H9 (cell line): ENCODE results near the gene EIF6. TPM values are rescaled to one million over a fixed set of nuclear protein-coding genes. Genes with fewer than 3 reads are reported as not detected.

ENCODE experiments used
- DNase-seq: peaks from one replicate; pipeline ENCODE4 v3.0.0-alpha.2; 2017
- H2AFZ ChIP-seq: one replicate; pipeline ENCODE4 v1.6.1; 2013; ENCODE audit warnings: mild to moderate bottlenecking, low read length, control low read depth, moderate library complexity
- H2AK5ac ChIP-seq: 2 replicates; pipeline ENCODE4 v1.6.1; 2013; ENCODE audit warnings: low read length, control low read depth, mixed read lengths; ENCODE audit not compliant: insufficient read length
- H2BK120ac ChIP-seq: one replicate; pipeline ENCODE4 v1.6.1; 2013; ENCODE audit warnings: low read depth, mild to moderate bottlenecking, low read length, control low read depth, inconsistent platforms; ENCODE audit not compliant: poor library complexity, severe bottlenecking
- H2BK12ac ChIP-seq: 2 replicates; pipeline ENCODE4 v1.6.1; 2013; ENCODE audit warnings: low read length, control low read depth, mixed read lengths, low read depth; ENCODE audit not compliant: insufficient read length
- H2BK15ac ChIP-seq: 2 replicates; pipeline ENCODE4 v1.6.1; 2013; ENCODE audit warnings: low read depth, low read length, control low read depth
- H2BK20ac ChIP-seq: one replicate; pipeline ENCODE4 v1.6.1; 2013; ENCODE audit warnings: low read depth, mild to moderate bottlenecking, low read length, control low read depth, inconsistent platforms; ENCODE audit not compliant: poor library complexity, severe bottlenecking
- H2BK5ac ChIP-seq: 2 replicates; pipeline ENCODE4 v1.6.1; 2013; ENCODE audit warnings: low read length, control low read depth, mixed read lengths; ENCODE audit not compliant: insufficient read length
- H3K14ac ChIP-seq: 2 replicates; pipeline ENCODE4 v1.6.1; 2013; ENCODE audit warnings: low read length, control low read depth; ENCODE audit not compliant: insufficient read depth
- H3K18ac ChIP-seq: 2 replicates; pipeline ENCODE4 v1.6.1; 2013; ENCODE audit warnings: low read depth, mild to moderate bottlenecking, mixed read lengths, low read length, control low read depth; ENCODE audit not compliant: insufficient read length
- H3K23ac ChIP-seq: 2 replicates; pipeline ENCODE4 v1.6.1; 2013; ENCODE audit warnings: low read length, control low read depth, mixed read lengths, low read depth; ENCODE audit not compliant: insufficient read length
- H3K23me2 ChIP-seq: 2 replicates; pipeline ENCODE4 v1.6.1; 2013; ENCODE audit warnings: low read depth, mild to moderate bottlenecking, mixed read lengths, low read length, control low read depth; ENCODE audit not compliant: insufficient read length, poor library complexity, severe bottlenecking
- H3K27ac ChIP-seq: 2 replicates; pipeline ENCODE4 v1.5.1; 2013; ENCODE audit warnings: low read length, control low read depth, mixed read lengths, low read depth; ENCODE audit not compliant: insufficient read length
- H3K27me3 ChIP-seq: 2 replicates; pipeline ENCODE4 v1.6.1; 2013; ENCODE audit warnings: low read length, control low read depth, inconsistent platforms; ENCODE audit not compliant: insufficient read depth
- H3K4ac ChIP-seq: 2 replicates; pipeline ENCODE4 v1.6.1; 2013; ENCODE audit warnings: low read depth, mild to moderate bottlenecking, control low read depth, inconsistent platforms, low read length, moderate library complexity
- H3K4me1 ChIP-seq: 2 replicates; pipeline ENCODE4 v1.6.1; 2013; ENCODE audit warnings: low read length, control low read depth, inconsistent platforms; ENCODE audit not compliant: insufficient read depth
- H3K4me2 ChIP-seq: 2 replicates; pipeline ENCODE4 v1.6.1; 2013; ENCODE audit warnings: low read length, control low read depth, mixed read lengths; ENCODE audit not compliant: insufficient read length, insufficient read depth
- H3K56ac ChIP-seq: 2 replicates; pipeline ENCODE4 v1.6.1; 2013; ENCODE audit warnings: low read depth, mild to moderate bottlenecking, mixed read lengths, low read length, control low read depth; ENCODE audit not compliant: insufficient read length
- H3K79me1 ChIP-seq: 2 replicates; pipeline ENCODE4 v1.6.1; 2013; ENCODE audit warnings: low read depth, mild to moderate bottlenecking, moderate library complexity, low read length, control low read depth, inconsistent platforms; ENCODE audit not compliant: insufficient read depth, poor library complexity, severe bottlenecking
- H3K79me2 ChIP-seq: 2 replicates; pipeline ENCODE4 v1.6.1; 2013; ENCODE audit warnings: low read length, control low read depth, inconsistent platforms; ENCODE audit not compliant: insufficient read depth
- H3K9ac ChIP-seq: 2 replicates; pipeline ENCODE4 v1.6.1; 2013; ENCODE audit warnings: low read length, control low read depth, mixed read lengths; ENCODE audit not compliant: insufficient read length; ENCODE audit errors: extremely low read depth
- H3K9me3 ChIP-seq: one replicate; pipeline ENCODE4 v1.6.1; 2013; ENCODE audit warnings: low read depth, low read length, inconsistent platforms; ENCODE audit not compliant: control insufficient read depth
- H3T11ph ChIP-seq: one replicate; pipeline ENCODE4 v1.6.1; 2013; ENCODE audit warnings: mild to moderate bottlenecking, low read length, control low read depth, inconsistent platforms
- H4K20me1 ChIP-seq: one replicate; pipeline ENCODE4 v1.6.1; 2013; ENCODE audit not compliant: control insufficient read depth, insufficient read length, insufficient read depth
- H4K5ac ChIP-seq: 2 replicates; pipeline ENCODE4 v1.6.1; 2013; ENCODE audit warnings: low read depth, mild to moderate bottlenecking, mixed read lengths, low read length, control low read depth; ENCODE audit not compliant: insufficient read length
- H4K8ac ChIP-seq: replicated peaks from 2 replicates; pipeline ENCODE4 v1.6.1; 2013; ENCODE audit warnings: low read length, control low read depth, mixed read lengths, low read depth; ENCODE audit not compliant: insufficient read length
- H4K91ac ChIP-seq: 2 replicates; pipeline ENCODE4 v1.6.1; 2013; ENCODE audit warnings: low read depth, mild to moderate bottlenecking, moderate library complexity, mixed read lengths, low read length, control low read depth; ENCODE audit not compliant: insufficient read length
- H3K27ac Mint-ChIP-seq, 3 experiments: 2 replicates in 2 of 3; 3 replicates in 1 of 3; pipeline ENCODE4 v1.8.0; 2020 to 2021; ENCODE audit warnings: mixed read lengths in 3 of 3, mild to moderate bottlenecking in 1 of 3, moderate library complexity in 1 of 3
- H3K27me3 Mint-ChIP-seq: 2 replicates; pipeline ENCODE4 v1.8.0; 2021; ENCODE audit warnings: low read depth, mild to moderate bottlenecking, moderate library complexity, mixed read lengths
- H3K36me3 Mint-ChIP-seq, 3 experiments: 2 replicates in 2 of 3; 3 replicates in 1 of 3; pipeline ENCODE4 v1.8.0; 2020 to 2021; ENCODE audit warnings: low read depth in 3 of 3, mixed read lengths in 3 of 3; ENCODE audit not compliant: insufficient read depth in 1 of 3
- H3K4me1 Mint-ChIP-seq, 2 experiments: 2 replicates each; pipeline ENCODE4 v1.8.0; 2020; ENCODE audit warnings: mixed read lengths in 2 of 2
- H3K4me3 Mint-ChIP-seq, 2 experiments: 2 replicates in 1 of 2; 3 replicates in 1 of 2; pipeline ENCODE4 v1.8.0; 2020 to 2021; ENCODE audit warnings: mild to moderate bottlenecking in 2 of 2, mixed read lengths in 2 of 2, moderate library complexity in 1 of 2
- H3K9me3 Mint-ChIP-seq, 2 experiments: 2 replicates in 1 of 2; 3 replicates in 1 of 2; pipeline ENCODE4 v1.8.0; 2020; ENCODE audit warnings: mild to moderate bottlenecking in 2 of 2, mixed read lengths in 2 of 2, moderate library complexity in 1 of 2
- total RNA-seq: library from RNA; stranded (reverse); gene quantifications from 2 replicates; pipeline ENCODE4 v1.2.1, GENCODE V29; 2021
- TF ChIP-seq, protein P1 (sequence below): fragments of 200-600 bp; sonication (generic); conservative IDR thresholded peaks from 3 replicates; pipeline ENCODE4 v1.8.0; 2021; ENCODE audit warnings: antibody characterized with exemption, mild to moderate bottlenecking

The EIF6 gene
- total RNA-seq, 1 experiment from 2014 or later, result 150 TPM

DNA sequence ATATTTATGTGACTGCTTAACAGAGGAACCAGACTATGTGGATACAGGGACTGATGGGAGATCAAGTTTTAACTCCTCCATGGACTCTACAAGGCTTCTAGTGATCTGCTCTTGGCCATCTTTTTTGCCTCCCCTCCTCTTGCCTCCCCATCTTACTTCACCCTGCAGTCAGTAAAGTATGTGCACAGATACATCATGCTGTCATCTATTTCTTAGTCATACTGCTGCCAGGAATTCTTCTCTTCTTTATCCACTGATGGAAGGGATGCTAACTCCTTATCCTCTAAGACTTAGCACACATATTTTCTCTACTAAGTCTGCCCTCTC, 35.3 kb upstream of the EIF6 start:
- H3K56ac ChIP-seq, result no peak overlapping the region
- H4K91ac ChIP-seq, result no peak overlapping the region
- no peak overlapping the region for H3K27ac ChIP-seq
- H2BK5ac ChIP-seq, result no peak overlapping the region
- H3K4me1 ChIP-seq, result peaks cover 7% of the 10 kb centered on the region; the same call in 1 of the 2 replicates
- TF ChIP-seq, protein P1, sequence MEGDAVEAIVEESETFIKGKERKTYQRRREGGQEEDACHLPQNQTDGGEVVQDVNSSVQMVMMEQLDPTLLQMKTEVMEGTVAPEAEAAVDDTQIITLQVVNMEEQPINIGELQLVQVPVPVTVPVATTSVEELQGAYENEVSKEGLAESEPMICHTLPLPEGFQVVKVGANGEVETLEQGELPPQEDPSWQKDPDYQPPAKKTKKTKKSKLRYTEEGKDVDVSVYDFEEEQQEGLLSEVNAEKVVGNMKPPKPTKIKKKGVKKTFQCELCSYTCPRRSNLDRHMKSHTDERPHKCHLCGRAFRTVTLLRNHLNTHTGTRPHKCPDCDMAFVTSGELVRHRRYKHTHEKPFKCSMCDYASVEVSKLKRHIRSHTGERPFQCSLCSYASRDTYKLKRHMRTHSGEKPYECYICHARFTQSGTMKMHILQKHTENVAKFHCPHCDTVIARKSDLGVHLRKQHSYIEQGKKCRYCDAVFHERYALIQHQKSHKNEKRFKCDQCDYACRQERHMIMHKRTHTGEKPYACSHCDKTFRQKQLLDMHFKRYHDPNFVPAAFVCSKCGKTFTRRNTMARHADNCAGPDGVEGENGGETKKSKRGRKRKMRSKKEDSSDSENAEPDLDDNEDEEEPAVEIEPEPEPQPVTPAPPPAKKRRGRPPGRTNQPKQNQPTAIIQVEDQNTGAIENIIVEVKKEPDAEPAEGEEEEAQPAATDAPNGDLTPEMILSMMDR, result no peak
- no peaks in the 10 kb centered on the region for H3K36me3 Mint-ChIP-seq
- no peak overlapping the region for H3K4ac ChIP-seq
- no peaks in the 10 kb centered on the region for H3K9me3 ChIP-seq
- no peak overlapping the region for H2AK5ac ChIP-seq
- no peaks in the 10 kb centered on the region for H4K20me1 ChIP-seq
- no peak overlapping the region for H2AFZ ChIP-seq
- H3K27ac Mint-ChIP-seq, result peak overlapping the region in 1 of 3 experiments; percentile 56; a peak in 2 of 7 replicates
- H3K79me2 ChIP-seq, result no peaks in the 10 kb centered on the region
- H3K23me2 ChIP-seq, result no peaks in the 10 kb centered on the region
- no peak overlapping the region for H4K5ac ChIP-seq
- peaks cover 19 to 23% of the 10 kb centered on the region in 2 experiments for H3K4me1 Mint-ChIP-seq
- no peak overlapping the region for H2BK12ac ChIP-seq
- H3T11ph ChIP-seq, result no peak overlapping the region
- H3K9me3 Mint-ChIP-seq, result no peaks in the 10 kb centered on the region
- no peak overlapping the region for H3K4me3 Mint-ChIP-seq
- H3K27me3 ChIP-seq, result no peaks in the 10 kb centered on the region
- no peaks in the 10 kb centered on the region for H3K27me3 Mint-ChIP-seq
- H3K79me1 ChIP-seq, result no peaks in the 10 kb centered on the region
- H4K8ac ChIP-seq, result no peak overlapping the region
- no peak overlapping the region for H2BK15ac ChIP-seq
- no peak overlapping the region for H2BK120ac ChIP-seq
- no peak for DNase-seq
- no peak overlapping the region for H3K9ac ChIP-seq
- no peak overlapping the region for H3K14ac ChIP-seq
- no peak overlapping the region for H3K4me2 ChIP-seq
- H3K18ac ChIP-seq, result no peak overlapping the region
- no peak overlapping the region for H3K23ac ChIP-seq
- H2BK20ac ChIP-seq, result no peak overlapping the region
